Stimulated activated CD4-positive, alpha-beta T cell treated with anti-CD3 and anti-CD28 coated beads, Interleukin-4, amount 100 ng/mL, for 1 hour (primary cell): ENCODE data around the gene REEP1.
A peak's percentile ranks its signal among the peaks of the same experiment; 100 is the strongest.
"Not testable (repeated sequence)": the region's sequence is repeated elsewhere in the genome, so short reads cannot be mapped to it uniquely, and the experiment has no call there.

Source experiments
- DNase-seq: peaks from one replicate; pipeline ENCODE4 v3.0.0-alpha.2; 2020

REEP1 gene

GRCh38 chr2:86337244-86337835 is at the start of gene REEP1:
REEP1 (minus strand) TSS chr2:86337626; CDS start chr2:86337510, 116 bp downstream.
- DNase-seq: peak; percentile 19

GRCh38 chr2:86383844-86384243 is 46.4 kb upstream of the REEP1 start:
- DNase-seq: no peak

- DNase-seq: no peak
Observed at GRCh38 chr2:86382698-86383097, 45.3 kb upstream of the REEP1 start.

GRCh38 chr2:86382108-86382507 is 44.7 kb upstream of the REEP1 start:
- no peak for DNase-seq

GRCh38 chr2:86378469-86378868 is 41.0 kb upstream of the REEP1 start:
- no peak for DNase-seq

- DNase-seq: no peak
Observed at GRCh38 chr2:86375623-86376022, 38.2 kb upstream of the REEP1 start.

- no peak for DNase-seq
Observed at GRCh38 chr2:86372641-86373502, 35.4 kb upstream of the REEP1 start.

- DNase-seq: no peak
Observed at GRCh38 chr2:86372133-86372532, 34.7 kb upstream of the REEP1 start.

- no peak for DNase-seq
Observed at GRCh38 chr2:86371527-86371926, 34.1 kb upstream of the REEP1 start.

GRCh38 chr2:86370579-86370978 is 33.2 kb upstream of the REEP1 start:
- no peak for DNase-seq

GRCh38 chr2:86368161-86368824 is 30.9 kb upstream of the REEP1 start:
- DNase-seq: peak; percentile 42

- DNase-seq: no peak
Observed at GRCh38 chr2:86367499-86367777, 30.0 kb upstream of the REEP1 start.

- no peak for DNase-seq
Observed at GRCh38 chr2:86366651-86367498, 29.4 kb upstream of the REEP1 start.

GRCh38 chr2:86364894-86365293 is 27.5 kb upstream of the REEP1 start:
- no peak for DNase-seq

- no peak for DNase-seq
Observed at GRCh38 chr2:86360776-86361175, 23.4 kb upstream of the REEP1 start.

GRCh38 chr2:86358957-86359356 is 21.5 kb upstream of the REEP1 start:
- no peak for DNase-seq

- no peak for DNase-seq
Observed at GRCh38 chr2:86357392-86357963, 20.1 kb upstream of the REEP1 start.

- no peak for DNase-seq
Observed at GRCh38 chr2:86352727-86353221, 15.3 kb upstream of the REEP1 start.

- DNase-seq: no peak
Observed at GRCh38 chr2:86352137-86352726, 14.8 kb upstream of the REEP1 start.

GRCh38 chr2:86350751-86351150 is 13.3 kb upstream of the REEP1 start:
- DNase-seq: no peak

GRCh38 chr2:86347401-86347800 is 10.0 kb upstream of the REEP1 start:
- no peak for DNase-seq

GRCh38 chr2:86345783-86346370 is 8.5 kb upstream of the REEP1 start:
- DNase-seq: not testable (repeated sequence)
